Activated T-cell treated with anti-CD3 and anti-CD28 coated beads, Interleukin-2, amount 50 U/mL, for 72 hours (primary cell): ENCODE measurements around the gene VPS13D. TPM values are rescaled to one million over a fixed set of nuclear protein-coding genes. Genes with fewer than 3 reads are reported as not detected.

Experiments used
- ATAC-seq, 2 donors: fragments of 150-1000 bp; cut with Tn5 transposase; replicated peaks in 1 of 2; 2 replicates each; pipeline ENCODE4 v1.10.0; 2021; ENCODE audit warnings: moderate library complexity in 2 of 2, mild to moderate bottlenecking in 1 of 2
- DNase-seq, 2 donors: peaks; one replicate each; pipeline ENCODE4 v3.0.0; 2021 to 2022; ENCODE audit warnings: mixed read lengths in 1 of 2
- H3K27ac Mint-ChIP-seq: one replicate; pipeline ENCODE4 v1.8.0; 2022; ENCODE audit warnings: mild to moderate bottlenecking, moderate library complexity, mixed read lengths
- H3K27me3 Mint-ChIP-seq: one replicate; pipeline ENCODE4 v1.8.0; 2022; ENCODE audit warnings: low read depth, mixed read lengths
- H3K36me3 Mint-ChIP-seq, 2 donors: one replicate each; pipeline ENCODE4 v1.8.0; 2022; ENCODE audit warnings: mixed read lengths in 2 of 2, mild to moderate bottlenecking in 1 of 2; ENCODE audit not compliant: insufficient read depth in 2 of 2
- H3K4me1 Mint-ChIP-seq: one replicate; pipeline ENCODE4 v1.8.0; 2022; ENCODE audit warnings: low read depth, mixed read lengths
- H3K4me3 Mint-ChIP-seq, 2 donors: one replicate each; pipeline ENCODE4 v1.8.0; 2022; ENCODE audit warnings: mild to moderate bottlenecking in 2 of 2, mixed read lengths in 2 of 2, moderate library complexity in 2 of 2
- H3K9me3 Mint-ChIP-seq, 2 donors: one replicate each; pipeline ENCODE4 v1.8.0; 2022; ENCODE audit warnings: mixed read lengths in 2 of 2
- total RNA-seq, 2 donors: library from RNA; stranded (reverse); gene quantifications; one replicate each; pipeline ENCODE4 v1.2.3, GENCODE V29; 2022

The VPS13D gene
- total RNA-seq, 2 donors from 2014 or later = 36.0 to 40.5 TPM

DNA sequence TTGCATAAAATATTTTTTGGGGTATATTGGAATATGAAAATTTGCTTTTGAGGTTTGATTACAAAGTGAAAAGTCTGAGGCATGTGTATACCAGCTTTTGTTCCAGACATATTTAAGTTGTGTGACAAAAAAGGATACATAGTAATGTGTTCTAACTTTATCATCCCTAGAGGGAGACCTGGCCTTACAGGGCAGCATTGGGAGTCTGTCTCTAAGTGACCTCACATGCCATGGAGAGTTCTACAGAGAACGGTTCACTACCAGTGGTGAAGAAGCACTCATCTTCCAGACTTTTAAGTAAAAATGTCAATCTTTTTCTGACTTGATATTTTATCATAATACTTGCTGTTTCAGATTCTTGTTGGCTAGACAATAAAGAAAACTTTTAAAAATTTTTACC is 61.0 kb downstream of the VPS13D start:
- no peak for ATAC-seq
- no peaks in the 10 kb centered on the region for H3K27me3 Mint-ChIP-seq
- H3K9me3 Mint-ChIP-seq = no peaks in the 10 kb centered on the region
- no peak overlapping the region for H3K4me3 Mint-ChIP-seq
- H3K36me3 Mint-ChIP-seq = peaks cover 0 to 10% of the 10 kb centered on the region in 2 donors
- peaks cover 7% of the 10 kb centered on the region for H3K4me1 Mint-ChIP-seq
- no peak for DNase-seq
- no peak overlapping the region for H3K27ac Mint-ChIP-seq

GRCh38 chr1:12293416-12293815 is 63.6 kb downstream of the VPS13D start:
- no peaks in the 10 kb centered on the region for H3K27me3 Mint-ChIP-seq
- peaks cover 0 to 10% of the 10 kb centered on the region in 2 donors for H3K36me3 Mint-ChIP-seq
- DNase-seq (no peak), ATAC-seq (no peak)
- H3K4me1 Mint-ChIP-seq = peaks cover 24% of the 10 kb centered on the region
- H3K27ac Mint-ChIP-seq = no peak overlapping the region
- H3K4me3 Mint-ChIP-seq = no peak overlapping the region
- no peaks in the 10 kb centered on the region for H3K9me3 Mint-ChIP-seq

DNA sequence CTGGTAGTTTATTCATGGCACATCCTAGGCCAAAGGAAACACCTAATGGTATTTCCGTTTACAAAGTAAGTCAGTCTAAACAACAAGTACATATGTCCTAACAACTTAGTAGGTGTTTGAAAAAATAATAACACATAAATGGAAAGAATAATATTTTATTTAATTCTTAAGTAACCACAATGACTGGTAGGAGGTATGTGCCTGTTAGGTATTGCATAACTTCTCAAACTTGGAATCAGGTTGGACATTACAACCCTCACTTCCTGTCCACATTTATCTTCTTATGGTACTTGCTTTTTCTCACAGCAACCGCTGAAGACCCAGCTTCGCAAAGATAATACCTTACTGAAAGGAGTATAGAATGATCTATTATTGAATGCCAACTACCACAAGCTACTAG is 64.2 kb downstream of the VPS13D start:
- Mint-ChIP-seq H3K27me3 (no peaks in the 10 kb centered on the region), H3K27ac (no peak overlapping the region)

DNA sequence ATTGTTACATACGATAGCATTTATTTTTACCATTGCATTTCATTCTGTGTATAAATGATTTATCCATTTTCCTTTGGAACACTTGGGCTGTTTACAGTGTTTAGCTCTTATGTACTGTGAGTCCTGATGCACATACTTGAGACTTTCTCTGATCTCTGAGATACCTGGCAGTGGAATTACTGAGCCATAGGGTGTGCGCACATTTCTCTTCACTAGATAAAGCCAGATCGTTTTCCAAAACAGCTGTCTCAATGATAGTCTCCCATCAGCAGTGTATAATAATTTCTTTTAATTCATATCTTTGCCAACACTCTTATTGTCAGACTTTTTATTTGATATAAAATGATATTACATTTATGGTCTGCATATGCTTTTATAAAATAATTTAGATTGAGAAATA is 66.2 kb downstream of the VPS13D start:
- H3K36me3 Mint-ChIP-seq = peaks cover 0 to 15% of the 10 kb centered on the region in 2 donors
- H3K27me3 Mint-ChIP-seq = no peaks in the 10 kb centered on the region
- DNase-seq = no peak
- no peaks in the 10 kb centered on the region for H3K9me3 Mint-ChIP-seq
- ATAC-seq = no peak
- peak overlapping the region in 1 of 2 donors; percentile 17 for H3K4me3 Mint-ChIP-seq
- peaks cover 34% of the 10 kb centered on the region for H3K4me1 Mint-ChIP-seq
- no peak overlapping the region for H3K27ac Mint-ChIP-seq

More for the DNA sequence above, 64.2 kb downstream of the VPS13D start:
- peaks cover 28% of the 10 kb centered on the region for H3K4me1 Mint-ChIP-seq
- H3K9me3 Mint-ChIP-seq = no peaks in the 10 kb centered on the region
- H3K36me3 Mint-ChIP-seq = peaks cover 0 to 12% of the 10 kb centered on the region in 2 donors
- no peak overlapping the region for H3K4me3 Mint-ChIP-seq
- DNase-seq (no peak), ATAC-seq (no peak)

- H3K4me3 Mint-ChIP-seq = peak overlapping the region; percentile 11 to 49
- H3K4me1 Mint-ChIP-seq = peaks cover 37% of the 10 kb centered on the region
- H3K27me3 Mint-ChIP-seq = no peaks in the 10 kb centered on the region
- peaks cover 0 to 15% of the 10 kb centered on the region in 2 donors for H3K36me3 Mint-ChIP-seq
- no peaks in the 10 kb centered on the region for H3K9me3 Mint-ChIP-seq
- ATAC-seq = peak; percentile 97
- DNase-seq = no peak
- H3K27ac Mint-ChIP-seq = peak overlapping the region; percentile 2
Observed at GRCh38 chr1:12296623-12297022, 66.8 kb downstream of the VPS13D start.

DNA sequence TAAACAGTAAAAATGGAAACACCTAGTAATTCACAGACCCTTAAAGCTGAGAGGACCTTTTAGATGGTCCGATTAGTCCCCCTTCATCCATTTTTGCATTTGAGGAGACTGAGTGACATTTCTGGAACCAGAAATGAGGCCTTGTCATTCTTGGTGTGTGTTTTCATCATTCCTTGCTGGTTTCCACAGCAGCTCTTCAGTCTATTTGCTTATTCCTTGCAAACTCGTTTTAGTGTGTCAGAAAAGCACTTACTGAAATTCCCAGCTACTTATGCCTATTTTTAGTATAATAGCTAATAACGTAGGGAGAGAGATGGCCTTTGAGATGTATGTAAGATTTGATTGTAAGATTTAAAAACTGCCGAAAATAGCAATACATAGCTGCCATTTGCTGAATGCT is 70.9 kb downstream of the VPS13D start:
- no peak overlapping the region for H3K4me3 Mint-ChIP-seq
- peaks cover 0 to 17% of the 10 kb centered on the region in 2 donors for H3K36me3 Mint-ChIP-seq
- no peaks in the 10 kb centered on the region for H3K27me3 Mint-ChIP-seq
- ATAC-seq = no peak
- H3K9me3 Mint-ChIP-seq = no peaks in the 10 kb centered on the region
- peaks cover 36% of the 10 kb centered on the region for H3K4me1 Mint-ChIP-seq
- DNase-seq = no peak
- H3K27ac Mint-ChIP-seq = no peak overlapping the region

DNA sequence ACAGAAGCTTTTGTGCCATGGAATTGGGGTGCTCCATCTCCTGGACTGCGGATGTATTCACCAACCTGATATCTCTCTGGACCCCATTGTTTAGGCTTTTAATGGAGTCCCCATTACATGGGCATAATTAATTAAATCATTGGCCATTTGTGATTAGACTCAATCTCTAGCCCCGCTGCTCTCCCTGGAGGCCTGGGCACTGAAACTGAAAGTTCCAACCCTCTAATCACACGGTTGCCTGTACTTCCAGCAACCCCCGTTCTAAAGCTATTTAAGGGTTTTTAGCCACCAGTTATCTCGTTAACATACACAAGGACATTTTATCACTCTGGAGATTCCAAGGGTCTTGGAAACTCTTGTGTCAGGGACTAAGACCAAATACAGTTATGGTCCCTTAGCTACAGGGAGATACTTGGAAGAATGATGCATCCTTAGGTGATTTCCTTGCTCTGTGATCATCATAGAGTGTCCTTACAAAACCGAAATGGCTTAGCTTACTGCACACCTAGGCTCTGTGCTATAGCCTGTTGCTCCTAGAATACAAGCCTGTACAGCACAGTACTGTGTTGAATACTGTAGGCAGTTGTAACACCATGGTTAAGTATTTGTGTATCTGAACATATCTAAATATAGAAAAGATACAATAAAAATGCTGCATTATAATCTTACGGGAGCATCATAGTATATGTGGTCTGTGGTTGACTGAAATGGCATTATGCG is 71.8 kb downstream of the VPS13D start:
- Mint-ChIP-seq H3K4me3 (no peak overlapping the region), H3K27me3 (no peaks in the 10 kb centered on the region), H3K4me1 (peaks cover 26% of the 10 kb centered on the region), H3K36me3 (peaks cover 0 to 13% of the 10 kb centered on the region in 2 donors), H3K9me3 (no peaks in the 10 kb centered on the region), H3K27ac (no peak overlapping the region)
- ATAC-seq (no peak), DNase-seq (no peak)

DNA sequence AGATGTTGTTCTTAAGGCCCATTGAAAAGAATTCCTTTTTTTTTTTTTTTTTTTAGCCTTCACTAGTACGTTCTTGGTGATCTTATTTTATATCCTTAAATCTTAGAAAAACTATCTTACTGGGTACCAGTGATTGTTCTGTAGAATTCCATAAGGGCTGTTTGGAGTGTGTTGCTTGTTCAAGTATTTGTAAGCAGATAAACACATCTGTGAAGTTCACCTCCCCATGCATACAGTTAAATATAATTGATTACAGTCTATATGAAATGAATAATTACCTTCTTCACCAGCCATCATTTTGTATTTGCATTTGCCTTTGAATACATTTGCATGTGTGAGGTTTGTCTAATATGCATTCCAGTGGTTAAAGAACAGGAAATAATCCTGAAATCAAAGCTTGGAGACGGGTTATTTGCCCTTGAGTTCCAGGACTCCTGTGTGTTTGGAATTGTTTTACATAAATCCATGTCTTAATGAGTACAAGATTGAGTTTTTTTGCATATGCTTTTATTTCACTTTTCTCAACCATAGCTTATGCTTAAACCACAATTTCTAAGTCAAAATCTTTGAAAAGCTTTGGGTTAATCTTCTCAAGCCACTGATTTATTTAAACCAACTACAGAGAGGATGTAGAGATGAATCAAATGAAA is 73.1 kb downstream of the VPS13D start:
- H3K27me3 Mint-ChIP-seq = no peaks in the 10 kb centered on the region
- no peaks in the 10 kb centered on the region for H3K9me3 Mint-ChIP-seq
- peaks cover 14% of the 10 kb centered on the region for H3K4me1 Mint-ChIP-seq
- H3K4me3 Mint-ChIP-seq = no peak overlapping the region
- no peak overlapping the region for H3K27ac Mint-ChIP-seq
- peaks cover 2 to 19% of the 10 kb centered on the region in 2 donors for H3K36me3 Mint-ChIP-seq
- ATAC-seq = no peak
- DNase-seq = no peak

- ATAC-seq (no peak), DNase-seq (no peak)
- Mint-ChIP-seq H3K36me3 (peaks cover 5 to 20% of the 10 kb centered on the region in 2 donors), H3K4me1 (peaks cover 9% of the 10 kb centered on the region), H3K4me3 (no peak overlapping the region), H3K27me3 (no peaks in the 10 kb centered on the region), H3K27ac (no peak overlapping the region), H3K9me3 (no peaks in the 10 kb centered on the region)
Observed at GRCh38 chr1:12305377-12305776, 75.5 kb downstream of the VPS13D start.

DNA sequence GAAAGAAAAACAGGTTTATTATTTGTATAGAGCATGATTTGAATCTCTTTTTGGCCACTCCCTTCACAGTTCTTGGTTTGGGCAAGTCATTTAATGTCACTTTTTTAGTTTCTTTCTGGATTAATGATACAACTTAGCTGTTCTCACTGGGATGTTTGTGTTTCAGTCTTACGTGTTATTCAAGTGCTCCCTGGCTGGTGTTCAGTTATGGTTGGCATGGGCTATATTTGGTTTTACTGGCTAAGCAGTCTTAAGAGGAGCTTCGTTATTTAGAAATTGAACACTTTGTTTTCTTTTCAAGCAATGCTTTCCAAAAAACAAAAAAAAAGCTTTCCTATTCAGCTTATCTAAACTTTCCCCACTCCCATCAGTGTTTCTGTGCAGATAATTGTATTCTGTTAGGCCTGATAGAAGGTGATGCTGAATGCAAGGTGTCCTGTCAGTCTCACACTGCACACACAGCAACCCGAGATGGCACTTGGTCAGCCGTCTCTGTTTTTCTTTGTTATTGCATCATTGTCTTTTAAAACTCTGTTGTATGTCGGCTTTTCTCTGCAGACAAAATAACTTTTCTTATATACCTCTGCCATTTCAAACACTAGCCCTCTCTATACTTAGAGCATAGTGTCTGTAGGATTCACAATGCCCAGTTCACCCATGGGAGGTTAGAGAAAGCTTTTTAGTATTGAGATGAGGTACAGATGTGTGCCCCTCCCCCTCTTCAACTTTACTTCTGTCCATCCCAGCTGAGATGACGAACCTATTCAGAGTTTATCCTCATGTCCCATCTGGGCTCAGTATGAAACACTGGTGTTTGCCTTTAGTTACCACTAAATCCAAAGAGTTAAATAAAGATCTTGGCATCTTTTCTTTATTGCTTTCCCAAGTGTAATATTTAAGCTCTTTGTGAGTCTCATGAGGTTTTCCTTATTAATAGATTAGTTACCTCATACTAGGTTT is 80.2 kb downstream of the VPS13D start:
- Mint-ChIP-seq H3K4me3 (no peak overlapping the region), H3K36me3 (peaks cover 6 to 13% of the 10 kb centered on the region in 2 donors), H3K27me3 (no peaks in the 10 kb centered on the region), H3K4me1 (no peaks in the 10 kb centered on the region), H3K27ac (no peak overlapping the region), H3K9me3 (no peaks in the 10 kb centered on the region)
- DNase-seq = no peak
- ATAC-seq = no peak

DNA sequence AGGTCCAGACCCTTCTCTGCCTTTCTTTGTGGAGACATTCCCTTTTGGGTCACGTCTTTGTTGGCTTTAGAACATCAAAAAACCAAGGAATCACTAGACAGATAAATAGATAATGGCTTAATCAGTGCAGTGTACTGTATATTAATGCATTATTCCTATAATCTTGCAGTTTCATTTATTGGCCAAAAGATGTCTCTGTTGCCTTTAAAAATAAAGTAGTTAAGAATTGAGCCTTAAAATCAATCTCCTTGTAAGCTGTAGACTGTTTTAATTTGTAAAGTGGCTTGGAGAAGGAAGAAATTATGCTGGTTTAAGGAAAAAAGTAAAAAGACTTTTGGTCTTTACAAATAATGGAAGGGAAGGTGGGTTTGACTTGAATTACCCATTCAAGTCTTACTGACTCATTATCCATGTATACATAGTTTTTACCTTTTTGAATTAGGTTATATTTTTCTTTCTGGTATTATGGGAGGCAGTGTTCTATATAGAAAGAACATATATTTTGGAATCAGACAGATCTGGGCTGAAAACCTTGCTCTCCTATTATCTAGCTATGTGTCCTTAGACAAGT is 84.6 kb downstream of the VPS13D start:
- Mint-ChIP-seq H3K4me1 (no peaks in the 10 kb centered on the region), H3K4me3 (no peak overlapping the region), H3K9me3 (no peaks in the 10 kb centered on the region), H3K27ac (no peak overlapping the region), H3K27me3 (no peaks in the 10 kb centered on the region), H3K36me3 (peaks cover 2 to 8% of the 10 kb centered on the region in 2 donors)
- DNase-seq = no peak
- no peak for ATAC-seq

- no peaks in the 10 kb centered on the region for H3K9me3 Mint-ChIP-seq
- H3K4me1 Mint-ChIP-seq = no peaks in the 10 kb centered on the region
- H3K27me3 Mint-ChIP-seq = no peaks in the 10 kb centered on the region
- H3K4me3 Mint-ChIP-seq = no peak overlapping the region
- peaks cover 2 to 13% of the 10 kb centered on the region in 2 donors for H3K36me3 Mint-ChIP-seq
- H3K27ac Mint-ChIP-seq = no peak overlapping the region
- ATAC-seq = no peak
- no peak for DNase-seq
Observed at GRCh38 chr1:12315146-12315545, 85.3 kb downstream of the VPS13D start.

DNA sequence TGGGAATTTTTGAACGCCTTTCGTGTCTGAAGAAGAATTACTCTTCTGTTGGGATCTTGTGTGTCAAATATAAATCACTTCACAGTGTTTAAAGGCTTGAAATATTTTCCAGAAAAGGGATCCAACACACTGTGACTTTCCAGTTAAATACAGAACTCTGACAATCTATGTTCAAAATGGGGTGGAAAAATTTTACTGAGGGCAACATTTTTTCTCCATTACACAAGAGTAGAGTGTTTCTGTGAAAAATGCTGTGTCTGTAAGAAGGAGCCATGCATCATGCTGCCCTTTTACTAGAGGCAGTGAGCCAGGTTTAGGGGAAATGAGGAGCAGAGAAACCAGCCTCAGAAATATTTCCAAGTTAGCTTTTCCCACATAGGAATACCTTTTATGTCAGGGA is 86.5 kb downstream of the VPS13D start:
- DNase-seq = no peak
- Mint-ChIP-seq H3K4me1 (no peaks in the 10 kb centered on the region), H3K9me3 (no peaks in the 10 kb centered on the region), H3K27ac (no peak overlapping the region), H3K27me3 (no peaks in the 10 kb centered on the region), H3K4me3 (no peak overlapping the region), H3K36me3 (peaks cover 2 to 14% of the 10 kb centered on the region in 2 donors)
- no peak for ATAC-seq
